T-helper 1 cell treated with Interleukin-12 subunit alpha and Interleukin-12 subunit beta and Interleukin-4 antibody, amounts not matched to agents 30 ng/mL and 1 ng/mL, for 36 hours (primary cell): Measurements from ENCODE around the gene TPO. TPM values are rescaled to one million over a fixed set of nuclear protein-coding genes. Genes with fewer than 3 reads are reported as not detected.
"Not testable (repeated sequence)": the region's sequence is repeated elsewhere in the genome, so short reads cannot be mapped to it uniquely, and the experiment has no call there.

Experiments
- intact Hi-C: fragments of 100-400 bp; cut with micrococcal nuclease; formaldehyde crosslinking; loops from one replicate; pipeline ENCODE4 v1.15.1; 2024
- total RNA-seq: library from RNA; stranded (reverse); gene quantifications from 2 replicates; pipeline ENCODE4 v1.2.3, GENCODE V29; 2022

The TPO gene
- total RNA-seq, 1 donor from 2014 or later: not detected

DNA sequence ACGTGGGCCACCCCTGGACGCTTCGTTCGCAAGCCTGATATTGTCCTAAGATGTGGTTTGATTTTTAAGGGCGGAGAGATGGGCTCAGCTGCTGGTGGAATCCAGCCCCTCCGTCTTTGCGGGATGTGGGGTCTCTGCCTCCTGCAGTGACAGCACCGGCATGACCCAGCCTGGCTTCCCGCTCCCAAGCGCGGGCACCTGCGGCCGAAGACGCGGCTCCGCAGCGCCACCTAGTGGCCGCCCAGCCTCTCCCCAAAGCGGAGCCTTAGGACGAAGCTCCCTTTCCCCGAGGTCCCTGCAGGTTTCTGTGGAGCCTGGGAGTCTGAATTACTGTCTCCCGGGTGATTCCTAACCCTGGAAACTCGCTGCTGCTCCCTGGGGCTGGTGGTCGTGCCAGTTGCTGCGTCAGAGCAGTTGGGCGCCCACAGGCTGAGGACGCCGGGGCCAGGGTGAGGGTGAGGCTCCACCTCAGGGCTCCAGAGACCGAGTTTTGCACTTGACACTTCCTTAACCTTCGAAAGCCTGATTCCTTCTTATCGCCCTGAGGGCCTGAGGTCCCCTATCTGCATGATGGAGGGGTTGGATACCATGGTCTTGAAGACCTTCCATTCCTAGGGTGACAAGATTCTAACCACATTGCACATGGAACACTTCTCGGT is 137.5 kb downstream of the TPO start:
- intact Hi-C loops: loop anchor here (1.0 to 10.0 kb wide), 3 partner anchors 306 to 836 kb away; no protein-coding TSS in a partner anchor

DNA sequence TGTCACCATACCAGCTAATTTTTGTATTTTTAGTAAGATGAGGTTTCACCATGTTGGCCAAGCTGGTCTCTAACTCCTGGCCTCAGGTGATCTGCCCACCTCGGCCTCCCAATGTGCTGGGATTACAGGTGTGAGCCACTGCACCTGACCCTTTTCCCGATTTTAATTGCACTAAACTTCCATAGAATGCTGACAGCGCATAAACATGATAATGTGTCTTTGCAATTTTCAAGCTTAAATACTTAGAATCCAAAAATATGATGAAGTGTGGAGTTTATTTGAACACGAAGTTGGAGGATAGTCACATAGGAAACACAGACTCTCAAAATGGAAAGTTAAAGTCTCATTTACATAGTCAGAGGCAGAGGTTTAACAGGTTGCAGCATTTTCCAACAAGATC is 138.6 kb downstream of the TPO start:
- intact Hi-C loops: loop anchor here (10.0 kb wide), 1 partner anchor 307 kb away; no protein-coding TSS in a partner anchor

DNA sequence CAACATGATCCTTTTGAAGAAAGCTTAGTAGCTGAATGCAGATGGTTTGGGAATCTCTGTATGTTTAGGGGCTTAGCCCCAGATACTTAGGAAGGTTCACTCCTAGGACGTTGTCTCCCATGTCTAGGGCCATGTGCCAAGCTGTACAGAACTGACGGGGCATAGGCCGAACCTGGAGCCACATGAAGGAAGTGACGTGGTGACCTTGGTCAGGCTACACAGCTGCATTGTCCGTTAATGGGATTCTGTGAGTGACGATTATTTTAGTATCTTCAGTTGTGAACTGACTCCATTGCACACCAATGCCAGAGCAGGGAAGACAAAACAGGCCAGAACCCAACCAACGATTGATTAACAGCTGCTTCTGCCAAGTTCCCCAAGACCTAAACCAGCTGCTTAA is 139.3 kb downstream of the TPO start:
- intact Hi-C loops: loop anchor here (10.0 kb wide), 1 partner anchor 308 kb away; no protein-coding TSS in a partner anchor

- intact Hi-C loops: loop anchor here (10.0 kb wide), 1 partner anchor 309 kb away; no protein-coding TSS in a partner anchor
Measured at GRCh38 chr2:1553671-1554295, 140.5 kb downstream of the TPO start.

GRCh38 chr2:1556286-1556685 is 143.0 kb downstream of the TPO start:
- intact Hi-C loops: loop anchor here (10.0 kb wide), 1 partner anchor 311 kb away; no protein-coding TSS in a partner anchor

DNA sequence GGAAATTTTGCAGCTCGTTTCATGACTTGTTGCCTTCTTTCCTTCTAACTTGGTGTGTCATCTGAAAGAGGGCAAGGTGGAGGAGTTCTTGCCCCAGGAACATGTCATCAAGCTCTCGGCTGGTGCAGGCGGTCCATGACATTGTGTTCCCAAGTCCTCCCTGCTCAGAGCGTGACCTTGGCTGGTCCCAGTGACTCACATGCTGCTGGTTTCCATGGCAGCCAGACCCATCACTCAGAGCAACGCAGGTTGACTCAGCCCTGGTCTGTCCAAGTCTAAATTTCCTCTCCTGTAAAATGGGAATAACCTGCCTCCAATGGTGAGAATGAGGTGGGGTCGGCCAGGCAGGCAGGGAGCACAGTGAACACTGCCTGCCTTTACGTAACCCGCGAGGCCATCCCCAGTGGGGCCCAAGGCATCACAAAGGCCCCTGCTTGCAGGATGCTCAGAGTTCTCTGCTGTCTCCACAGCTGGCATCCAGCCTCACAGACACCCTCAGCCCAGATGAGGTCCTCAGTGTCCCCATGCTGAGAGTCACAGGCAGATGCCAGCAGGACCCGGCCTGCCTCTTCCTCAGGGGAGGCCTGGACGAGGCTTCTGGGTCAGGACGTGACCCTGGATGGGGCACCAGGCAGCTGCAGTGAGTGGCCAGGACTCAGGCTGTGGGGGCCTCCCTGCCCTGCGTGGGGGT is 143.7 kb downstream of the TPO start:
- intact Hi-C loops: loop anchor here (10.0 kb wide), 1 partner anchor 312 kb away; no protein-coding TSS in a partner anchor

GRCh38 chr2:1557467-1557820 is 144.2 kb downstream of the TPO start:
- intact Hi-C loops: loop anchor here (10.0 kb wide), 1 partner anchor 313 kb away; no protein-coding TSS in a partner anchor

- intact Hi-C loops: loop anchor here (10.0 kb wide), 1 partner anchor 315 kb away; no protein-coding TSS in a partner anchor
Measured at GRCh38 chr2:1559589-1560175, 146.4 kb downstream of the TPO start.

DNA sequence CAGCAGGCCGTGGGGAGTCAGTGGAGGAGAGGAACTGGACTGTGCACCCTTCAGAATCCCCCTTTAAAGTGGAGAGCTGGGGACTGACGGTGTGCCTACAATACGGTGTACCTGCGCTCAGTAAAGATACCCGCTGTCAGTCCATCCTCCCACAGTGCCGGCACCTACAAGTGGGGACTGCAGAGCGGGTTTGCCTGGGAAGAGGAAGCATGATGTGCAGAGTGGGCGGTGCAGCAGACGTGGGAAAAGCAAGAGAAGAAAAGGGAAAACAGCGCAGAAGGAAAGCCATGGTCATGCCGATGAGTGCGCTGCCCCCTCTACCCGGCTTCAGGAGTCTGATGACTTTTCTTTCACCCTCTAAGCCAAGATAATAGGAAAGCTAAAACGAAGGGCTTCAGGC is 148.0 kb downstream of the TPO start:
- intact Hi-C loops: no loop called here

- intact Hi-C loops: no loop called here
Measured at GRCh38 chr2:1561811-1562421, 148.7 kb downstream of the TPO start.

GRCh38 chr2:1563084-1563857 is 150.0 kb downstream of the TPO start:
- intact Hi-C loops: no loop called here

GRCh38 chr2:1563943-1564891 is 151.0 kb downstream of the TPO start:
- intact Hi-C loops: no loop called here

GRCh38 chr2:1567556-1568344 is 154.5 kb downstream of the TPO start:
- intact Hi-C loops: no loop called here

DNA sequence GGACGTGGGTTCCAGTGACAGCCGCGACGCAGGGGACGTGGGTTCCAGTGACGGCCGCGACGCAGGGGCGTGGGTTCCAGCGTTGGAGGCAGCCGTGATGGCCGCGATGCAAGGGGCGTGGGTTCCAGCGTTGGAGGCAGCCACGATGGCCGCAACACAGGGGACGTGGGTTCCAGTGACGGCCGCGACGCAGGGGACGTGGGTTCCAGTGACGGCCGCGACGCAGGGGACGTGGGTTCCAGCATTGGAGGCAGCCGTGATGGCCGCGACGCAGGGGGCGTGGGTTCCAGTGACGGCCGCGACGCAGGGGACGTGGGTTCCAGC is 155.0 kb downstream of the TPO start:
- intact Hi-C loops: not testable (repeated sequence)

- intact Hi-C loops: no loop called here
Measured at GRCh38 chr2:1569879-1570450, 156.7 kb downstream of the TPO start.

- intact Hi-C loops: no loop called here
Measured at GRCh38 chr2:1571477-1572417, 158.5 kb downstream of the TPO start.

DNA sequence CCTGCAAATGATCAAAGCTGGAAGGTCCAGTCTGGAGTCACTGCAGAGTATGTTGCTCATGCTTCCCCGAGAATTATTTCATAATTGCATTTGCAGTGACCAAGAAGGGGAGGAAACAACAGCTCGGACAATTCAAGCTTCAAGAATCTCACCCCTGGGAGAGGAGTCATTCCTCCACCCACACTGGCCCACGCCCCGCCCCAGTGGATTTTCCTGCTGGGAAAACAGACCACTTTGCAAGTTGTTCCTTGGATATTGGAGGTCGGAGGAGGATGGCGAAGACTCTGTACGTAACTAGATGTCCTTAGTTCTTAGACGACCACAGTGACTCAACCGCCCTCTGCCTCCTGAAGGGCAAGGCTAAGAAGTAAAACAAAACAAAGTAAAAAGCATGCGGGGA is 159.4 kb downstream of the TPO start:
- intact Hi-C loops: no loop called here
